Heart left ventricle (tissue), 16 donors: ENCODE results near the gene SLC35F1. TPM values are rescaled to one million over a fixed set of nuclear protein-coding genes. Genes with fewer than 3 reads are reported as not detected.

Source experiments
- ATAC-seq, 4 donors: fragments of 200-7000 bp; cut with Tn5 transposase; one replicate each; pipeline ENCODE4 v1.9.1; 2020 to 2022; ENCODE audit warnings: moderate library complexity in 4 of 4, mild to moderate bottlenecking in 3 of 4, moderate number of reproducible peaks in 1 of 4
- DNase-seq, 5 donors: peaks; one replicate each; pipeline ENCODE4 v3.0.0-alpha.2; 2020
- H3K27ac ChIP-seq, 12 donors: fragments of 200-600 bp; sonication (generic) in 4 of 12; one replicate each; pipeline versions ENCODE4 v1.5.0 to v1.8.0; 2016 to 2022; ENCODE audit warnings: mild to moderate bottlenecking in 2 of 12
- H3K27me3 ChIP-seq, 9 donors: fragments of 200-600 bp; sonication (generic) in 2 of 9; one replicate each; pipeline versions ENCODE4 v1.5.1 to v1.8.0; 2016 to 2022; ENCODE audit warnings: mild to moderate bottlenecking in 3 of 9
- H3K36me3 ChIP-seq, 9 donors: fragments of 200-600 bp; sonication (generic) in 2 of 9; one replicate each; pipeline versions ENCODE4 v1.5.0 to v1.8.0; 2018 to 2022; ENCODE audit warnings: mild to moderate bottlenecking in 2 of 9
- H3K4me1 ChIP-seq, 12 donors: fragments of 200-600 bp; sonication (generic) in 4 of 12; one replicate each; pipeline versions ENCODE4 v1.5.0 to v1.8.0; 2016 to 2022; ENCODE audit warnings: mild to moderate bottlenecking in 3 of 12
- H3K4me3 ChIP-seq, 12 donors: fragments of 200-600 bp; sonication (generic) in 4 of 12; one replicate each; pipeline versions ENCODE4 v1.5.0 to v1.8.0; 2017 to 2022; ENCODE audit warnings: mild to moderate bottlenecking in 9 of 12, moderate library complexity in 4 of 12
- H3K9me3 ChIP-seq, 12 donors: fragments of 200-600 bp; sonication (generic) in 4 of 12; one replicate each; pipeline versions ENCODE4 v1.5.0 to v1.8.0; 2016 to 2022; ENCODE audit warnings: mild to moderate bottlenecking in 1 of 12
- CTCF ChIP-seq, 12 donors: fragments of 200-600 bp; sonication (generic) in 4 of 12; IDR thresholded peaks; one replicate each; pipeline versions ENCODE4 v1.5.0 to v1.8.0; 2018 to 2022; ENCODE audit warnings: antibody characterized with exemption in 12 of 12, mild to moderate bottlenecking in 5 of 12
- POLR2A ChIP-seq, 2 donors: fragments of 450-650 bp; IDR thresholded peaks; one replicate each; pipeline ENCODE4 v1.6.1; 2017; ENCODE audit warnings: antibody characterized with exemption in 2 of 2, mild to moderate bottlenecking in 2 of 2, moderate library complexity in 2 of 2
- WGBS, 4 donors: extraction: QIAGEN DNeasy Blood & Tissue Kit in 2 of 4; methylation state at CpG; one replicate each; pipeline versions ENCODE4 v1.1.5 to v1.1.7; 2013 to 2018; 5-methylcytosine and 5-hydroxymethylcytosine counted together
- intact Hi-C, 10 donors: fragments of 100-400 bp; cut with DNase I; formaldehyde crosslinking; loops; one replicate each; pipeline versions ENCODE4 v1.11.1 to v1.14.2; 2022
- polyA plus RNA-seq, 2 donors: library from polyadenylated mRNA; stranded (reverse); fragments of 200-250 nt; gene quantifications; one replicate each; pipeline ENCODE4 v1.2.3, GENCODE V29; 2013
- total RNA-seq, 9 donors: library from RNA; depleted of rRNA in 2 of 9; stranded (reverse); fragments of >200 nt in 2 of 9; fragmentation: NEBNext Ultra II Directional in 3 of 9; extraction: Animal tissue kit (Norgen Biotek cat#: 25700) in 3 of 9; gene quantifications; one replicate each; pipeline versions ENCODE4 v1.1.0 to v1.2.4, GENCODE V29; 2016 to 2023
- donor health status: ischemic (EF 13 %, LVEDD 7.1; RV severe dilation, severe dysfunction).
- donor health status: healthy with polysubstance abuse.
- donor health status: DM: no; HTN: yes; CAD: no.
- donor health status: DM: no; HTN: no; CAD: no.
- donor health status: ischemic (EF 25% LVEDD 6.9; RV normal size, moderate dysfunction).
- donor health status: ischemic (EF 25% LVEDD 5.7; RV mildly dilated, moderate dysfunction).
- donor health status: healthy.
- donor health status: DM: yes; HTN: yes; CAD: no.
- donor health status: ischemic (EF 35%, LVEDD 5.7; RV mildly dilated, moderate dysfunction).
- donor health status: nonischemic (EF 11% LVEDD 7.7; RV severe dilation, severe dysfunction).
- donor health status: DM: yes; HTN: yes; CAD: no.
- donor health status: PGD.
- donor health status: ischemic (EF 29% LVEDD 5.4; RV normal size, mild dysfunction).
- donor health status: nonischemic (EF 23%, LVEDD 6.1; RV moderate dilation, normal function).

Gene SLC35F1
- total and polyA plus RNA-seq, 11 donors: 1.1 to 11.6 (median 5.0) TPM

- H3K9me3 ChIP-seq: no peaks in the 10 kb centered on the region
- DNase-seq: no peak
- H3K4me3 ChIP-seq: no peak overlapping the region
- H3K4me1 ChIP-seq: peaks cover 0 to 11% (median 3%) of the 10 kb centered on the region in 12 donors
- no peak for ATAC-seq
- WGBS, 4 donors: 62 to 71% (median 65%) methylated on average over 2 of the region's 2 CpGs
- no peak overlapping the region for H3K27ac ChIP-seq
- H3K36me3 ChIP-seq: no peaks in the 10 kb centered on the region
- no peak for TF ChIP-seq CTCF (IDR thresholded peaks at IDR 0.05)
- no peak for TF ChIP-seq POLR2A (IDR thresholded peaks at IDR 0.05)
- peaks cover 0 to 32% (median 17%) of the 10 kb centered on the region in 9 donors for H3K27me3 ChIP-seq
- intact Hi-C loops: no loop called here
Measured at GRCh38 chr6:117917176-117917575, 10.1 kb downstream of the SLC35F1 start.

- Histone ChIP-seq H3K4me3 (no peak overlapping the region), H3K27me3 (peaks cover 0 to 32% (median 17%) of the 10 kb centered on the region in 9 donors), H3K9me3 (no peaks in the 10 kb centered on the region), H3K4me1 (peaks cover 0 to 11% (median 3%) of the 10 kb centered on the region in 12 donors), H3K36me3 (no peaks in the 10 kb centered on the region), H3K27ac (no peak overlapping the region)
- no peak for DNase-seq
- 65 to 81% (median 69%) methylated on average over 5 of the region's 5 CpGs for WGBS, 4 donors
- no peak for ATAC-seq
- TF ChIP-seq CTCF (IDR thresholded peaks at IDR 0.05) (no peak), POLR2A (IDR thresholded peaks at IDR 0.05) (no peak)
- intact Hi-C loops: no loop called here
Measured at GRCh38 chr6:117918454-117918853, 11.4 kb downstream of the SLC35F1 start.

- intact Hi-C loops: no loop called here
- ATAC-seq (no peak), DNase-seq (no peak)
- TF ChIP-seq POLR2A (IDR thresholded peaks at IDR 0.05): no peak
- TF ChIP-seq CTCF (IDR thresholded peaks at IDR 0.05): no peak
- H3K27me3 ChIP-seq: peaks cover 0 to 32% (median 17%) of the 10 kb centered on the region in 9 donors
- H3K36me3 ChIP-seq: no peaks in the 10 kb centered on the region
- WGBS, 4 donors: 10 to 23% (median 14%) methylated on average over 7 of the region's 7 CpGs
- H3K9me3 ChIP-seq: no peaks in the 10 kb centered on the region
- no peak overlapping the region for H3K27ac ChIP-seq
- H3K4me3 ChIP-seq: peak overlapping the region in 2 of 12 donors; percentile 43 to 52
- peaks cover 0 to 11% (median 3%) of the 10 kb centered on the region in 12 donors for H3K4me1 ChIP-seq
Measured at GRCh38 chr6:117919275-117919674, 12.2 kb downstream of the SLC35F1 start.

- no peak for TF ChIP-seq POLR2A (IDR thresholded peaks at IDR 0.05)
- no peak for TF ChIP-seq CTCF (IDR thresholded peaks at IDR 0.05)
- H3K27ac ChIP-seq: no peak overlapping the region
- peak overlapping the region in 11 of 12 donors; percentile 9 to 52 (median 34) for H3K4me3 ChIP-seq
- peak; percentile 10 to 69 (median 30) for DNase-seq
- H3K4me1 ChIP-seq: peaks cover 0 to 11% (median 3%) of the 10 kb centered on the region in 12 donors
- 2 to 4% (median 2%) methylated on average over 21 to 39 of the region's 39 CpGs for WGBS, 4 donors
- no peaks in the 10 kb centered on the region for H3K9me3 ChIP-seq
- intact Hi-C loops: no loop called here
- peak; percentile 50 to 59 (median 55) for ATAC-seq
- H3K27me3 ChIP-seq: peaks cover 0 to 32% (median 17%) of the 10 kb centered on the region in 9 donors
- H3K36me3 ChIP-seq: no peaks in the 10 kb centered on the region
Measured at GRCh38 chr6:117919775-117920729, 13.0 kb downstream of the SLC35F1 start.
